Activated naive CD4-positive, alpha-beta T cell treated with anti-CD3 and anti-CD28 coated beads, Interleukin-2, amount 50 U/mL, for 72 hours (primary cell): ENCODE results near the gene NRXN3. TPM values are rescaled to one million over a fixed set of nuclear protein-coding genes. Genes with fewer than 3 reads are reported as not detected.

Experiments used
- ATAC-seq, 2 donors: fragments of 150-1000 bp; cut with Tn5 transposase; 2 replicates each; pipeline ENCODE4 v1.10.0; 2021; ENCODE audit warnings: mild to moderate bottlenecking in 2 of 2, moderate library complexity in 2 of 2
- DNase-seq, 2 donors: peaks; one replicate each; pipeline ENCODE4 v3.0.0; 2021 to 2022; ENCODE audit warnings: low spot score in 2 of 2
- H3K27ac Mint-ChIP-seq, 2 donors: one replicate each; pipeline ENCODE4 v1.8.0; 2022; ENCODE audit warnings: mild to moderate bottlenecking in 2 of 2, mixed read lengths in 2 of 2
- H3K36me3 Mint-ChIP-seq, 2 donors: one replicate each; pipeline ENCODE4 v1.8.0; 2022; ENCODE audit warnings: mixed read lengths in 2 of 2
- H3K9me3 Mint-ChIP-seq, 2 donors: one replicate each; pipeline ENCODE4 v1.8.0; 2022; ENCODE audit warnings: mixed read lengths in 2 of 2
- total RNA-seq, 2 donors: library from RNA; stranded (reverse); gene quantifications; one replicate each; pipeline ENCODE4 v1.2.3, GENCODE V29; 2022

The NRXN3 gene
- total RNA-seq, 2 donors from 2014 or later = not detected

DNA sequence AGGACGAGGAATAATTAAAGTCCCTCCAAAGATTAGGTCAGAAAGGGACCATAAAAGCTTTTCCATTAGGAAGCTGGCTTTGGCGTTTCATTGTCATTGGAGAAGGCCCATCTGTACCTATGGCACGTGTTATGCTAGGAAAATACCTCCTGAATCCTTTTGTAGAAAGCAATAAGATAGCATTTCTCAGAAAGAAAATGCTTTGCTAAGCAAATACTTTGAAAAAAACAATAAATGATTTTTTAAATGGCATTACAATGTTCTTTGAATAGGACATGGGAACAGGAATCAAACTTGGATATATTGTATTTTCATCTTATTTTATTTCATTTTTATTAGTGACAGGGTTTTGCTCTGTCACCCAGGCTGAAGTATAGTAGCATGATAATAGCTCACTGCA is 967.7 kb downstream of the NRXN3 start:
- H3K36me3 Mint-ChIP-seq = no peaks in the 10 kb centered on the region
- H3K9me3 Mint-ChIP-seq = peaks cover 0 to 4% of the 10 kb centered on the region in 2 donors
- no peak for ATAC-seq
- DNase-seq = no peak
- H3K27ac Mint-ChIP-seq = no peak overlapping the region

DNA sequence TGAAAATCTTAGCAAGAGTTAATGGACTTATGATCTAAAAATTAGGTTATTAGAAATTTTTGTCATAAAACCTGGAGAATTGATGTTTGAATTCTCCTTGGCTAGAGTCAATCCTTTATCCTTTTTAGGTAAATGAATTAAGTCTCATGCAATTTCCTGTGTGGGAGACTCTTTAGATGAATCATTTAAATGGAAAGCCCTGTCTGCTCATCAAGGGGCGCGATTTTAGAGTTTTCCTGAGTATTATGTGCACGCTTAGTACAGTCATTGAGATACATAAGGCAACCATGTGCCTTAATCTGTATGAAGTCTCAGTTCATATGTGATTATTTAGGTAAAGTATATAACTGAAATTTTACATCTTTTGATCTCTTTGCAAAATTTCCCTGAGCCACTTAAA is 974.7 kb downstream of the NRXN3 start:
- Mint-ChIP-seq H3K27ac (no peak overlapping the region), H3K36me3 (no peaks in the 10 kb centered on the region), H3K9me3 (peaks cover 12 to 16% of the 10 kb centered on the region in 2 donors)
- ATAC-seq = no peak
- DNase-seq = no peak

DNA sequence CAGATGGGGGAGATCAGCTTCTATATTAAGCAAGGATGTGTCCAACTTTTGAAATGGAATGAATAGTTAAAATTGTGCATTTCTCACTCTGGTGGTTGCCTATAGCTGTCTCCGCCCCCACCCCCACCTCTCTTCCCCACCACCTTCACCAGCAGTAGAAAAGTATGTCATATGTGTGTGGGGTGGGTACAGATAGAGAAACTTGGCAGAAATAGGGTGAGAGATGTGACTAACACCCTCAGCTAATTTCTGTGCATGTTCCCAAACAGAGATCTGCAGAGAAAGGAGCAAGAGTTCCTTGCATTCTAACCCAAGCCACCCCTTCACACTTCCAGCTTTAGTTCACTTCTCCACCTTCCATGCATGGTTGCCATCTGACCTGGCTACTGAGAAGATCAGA is 980.1 kb downstream of the NRXN3 start:
- no peak overlapping the region for H3K27ac Mint-ChIP-seq
- H3K9me3 Mint-ChIP-seq = peaks cover 12 to 24% of the 10 kb centered on the region in 2 donors
- no peak for DNase-seq
- ATAC-seq = no peak
- H3K36me3 Mint-ChIP-seq = no peaks in the 10 kb centered on the region

DNA sequence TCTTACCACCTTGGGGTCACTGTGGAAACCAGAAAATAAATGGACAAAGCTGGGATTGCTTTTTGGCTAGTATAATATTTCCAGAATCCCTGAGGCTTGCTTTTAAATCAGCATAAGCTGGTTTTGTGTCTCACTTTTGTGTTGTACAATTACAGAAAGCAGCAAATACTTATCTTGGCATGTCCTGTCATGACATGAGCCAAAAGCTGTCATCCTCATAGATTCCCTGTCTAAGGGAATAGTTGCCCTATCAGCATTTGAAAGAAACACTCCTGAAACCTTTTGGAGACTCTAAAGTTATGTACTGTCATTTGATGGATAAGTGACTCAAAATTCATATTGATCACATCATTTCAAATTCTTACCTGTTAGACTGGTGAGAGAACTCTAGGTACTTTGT is 987.2 kb downstream of the NRXN3 start:
- H3K9me3 Mint-ChIP-seq = peaks cover 6 to 16% of the 10 kb centered on the region in 2 donors

DNA sequence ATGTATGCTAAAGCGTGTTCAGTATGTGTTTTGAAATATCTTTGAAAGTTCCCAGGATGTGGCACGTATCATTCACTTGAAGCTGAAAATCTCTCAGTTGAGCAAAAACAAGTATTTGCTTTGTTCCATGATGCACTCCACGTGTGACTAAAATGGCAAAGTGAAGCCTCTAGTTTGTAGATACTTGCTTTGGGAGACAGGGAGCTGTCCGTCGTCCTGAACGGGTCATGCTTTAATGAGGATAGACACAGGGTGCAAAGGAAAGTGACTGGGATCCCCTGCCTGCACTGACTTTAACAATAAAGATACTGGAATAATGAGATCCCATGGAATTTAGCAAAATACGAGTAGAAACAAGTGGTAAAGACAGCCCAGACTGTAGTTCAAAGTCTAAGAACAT is 991.4 kb downstream of the NRXN3 start:
- ATAC-seq = no peak
- no peak overlapping the region for H3K27ac Mint-ChIP-seq
- H3K9me3 Mint-ChIP-seq = peaks cover 15 to 20% of the 10 kb centered on the region in 2 donors
- no peak for DNase-seq
- no peaks in the 10 kb centered on the region for H3K36me3 Mint-ChIP-seq

More for the DNA sequence above, 987.2 kb downstream of the NRXN3 start:
- ATAC-seq (no peak), DNase-seq (no peak)
- H3K27ac Mint-ChIP-seq = no peak overlapping the region
- H3K36me3 Mint-ChIP-seq = no peaks in the 10 kb centered on the region

DNA sequence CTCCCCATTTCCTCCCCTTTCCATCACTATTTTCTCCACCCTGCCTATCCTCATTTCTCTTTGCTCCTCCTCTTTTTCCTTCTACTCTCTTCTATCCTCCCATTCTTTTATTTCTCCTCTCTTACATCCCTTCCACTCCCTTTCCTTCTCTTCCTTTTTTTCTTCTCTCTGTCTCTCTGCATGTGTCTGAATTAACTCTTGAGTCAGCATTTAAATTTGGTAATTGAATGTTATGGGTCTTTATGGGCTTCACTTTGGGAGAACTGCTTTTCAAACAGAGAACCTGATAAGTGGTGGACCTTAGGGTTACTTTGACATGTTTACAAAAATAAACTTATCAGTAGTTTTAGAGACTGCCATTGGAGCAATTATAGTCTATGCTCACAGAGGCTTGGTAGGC is 992.7 kb downstream of the NRXN3 start:
- H3K27ac Mint-ChIP-seq = no peak overlapping the region

DNA sequence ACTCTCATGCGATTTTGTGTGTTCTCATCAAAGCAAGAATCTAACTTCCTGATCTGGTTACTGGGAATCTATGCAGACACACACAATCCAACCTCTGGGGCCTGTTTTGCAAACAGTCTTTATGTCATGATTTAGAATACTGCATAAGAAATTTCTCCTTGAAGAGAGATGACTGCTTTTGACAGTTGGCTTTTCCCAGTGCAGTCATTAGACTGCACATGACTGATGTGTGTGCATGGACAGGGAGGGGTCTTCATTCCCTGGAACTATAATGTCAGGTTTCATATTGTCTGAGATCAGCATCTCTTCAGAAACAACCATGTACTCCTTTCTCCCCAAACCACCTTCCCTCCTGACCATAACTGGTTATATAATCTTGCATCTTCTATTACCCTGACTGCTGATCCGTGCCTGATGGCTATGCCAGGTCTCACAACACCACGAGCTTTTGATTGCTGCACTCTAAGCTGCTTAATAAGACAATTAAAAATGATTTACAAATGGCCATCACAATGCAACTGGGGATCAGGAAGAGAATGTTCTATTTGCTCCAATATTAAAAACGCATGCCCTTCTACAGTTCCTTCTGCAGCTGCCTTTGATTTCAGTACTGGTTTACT is 995.4 kb downstream of the NRXN3 start:
- H3K27ac Mint-ChIP-seq = no peak overlapping the region
- no peaks in the 10 kb centered on the region for H3K36me3 Mint-ChIP-seq
- no peak for DNase-seq
- ATAC-seq = no peak
- peaks cover 18 to 20% of the 10 kb centered on the region in 2 donors for H3K9me3 Mint-ChIP-seq

More for the DNA sequence above, 992.7 kb downstream of the NRXN3 start:
- peaks cover 19 to 20% of the 10 kb centered on the region in 2 donors for H3K9me3 Mint-ChIP-seq
- no peak for DNase-seq
- no peak for ATAC-seq
- H3K36me3 Mint-ChIP-seq = no peaks in the 10 kb centered on the region

DNA sequence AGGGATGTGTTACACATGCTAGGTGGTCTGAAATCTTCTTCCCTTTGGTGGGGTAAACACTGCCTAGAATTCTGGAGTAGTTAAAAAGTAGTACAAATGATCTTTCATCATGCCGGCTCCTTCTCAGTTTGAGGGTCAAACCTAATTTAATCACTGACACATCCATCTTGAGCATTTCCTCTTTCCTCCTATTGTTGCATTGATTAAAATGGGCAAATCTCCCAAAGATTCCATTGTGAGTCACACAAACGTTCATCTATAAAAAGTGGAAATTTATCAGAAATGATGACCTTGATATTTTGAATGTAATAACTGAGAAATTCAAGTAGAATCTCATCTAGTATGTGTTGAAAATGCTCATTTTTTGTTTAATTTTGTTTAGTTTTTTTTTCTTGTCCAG is 996.0 kb downstream of the NRXN3 start:
- Mint-ChIP-seq H3K27ac (no peak overlapping the region), H3K36me3 (no peaks in the 10 kb centered on the region), H3K9me3 (peaks cover 17 to 20% of the 10 kb centered on the region in 2 donors)
- DNase-seq (no peak), ATAC-seq (no peak)

DNA sequence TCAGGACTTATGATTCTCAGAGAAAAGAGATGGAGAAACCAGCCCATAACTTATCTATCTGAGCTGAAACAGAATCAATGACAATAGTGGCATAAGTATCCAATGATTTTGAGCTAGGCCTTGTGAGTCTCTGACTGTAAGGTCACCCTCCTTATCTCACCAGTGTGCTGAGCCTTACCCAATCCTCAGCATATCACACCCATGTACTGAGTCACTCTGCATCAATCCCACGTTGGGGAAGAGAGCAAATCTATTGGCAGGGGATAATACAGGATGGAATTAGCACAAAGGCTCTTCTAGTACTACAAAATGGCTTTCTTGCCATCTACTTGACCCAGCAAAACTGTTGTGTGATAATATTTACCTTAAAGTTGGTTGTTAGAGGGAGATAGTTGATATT is 997.8 kb downstream of the NRXN3 start:
- Mint-ChIP-seq H3K9me3 (peaks cover 11 to 14% of the 10 kb centered on the region in 2 donors), H3K27ac (no peak overlapping the region), H3K36me3 (no peaks in the 10 kb centered on the region)
- ATAC-seq = no peak
- no peak for DNase-seq

DNA sequence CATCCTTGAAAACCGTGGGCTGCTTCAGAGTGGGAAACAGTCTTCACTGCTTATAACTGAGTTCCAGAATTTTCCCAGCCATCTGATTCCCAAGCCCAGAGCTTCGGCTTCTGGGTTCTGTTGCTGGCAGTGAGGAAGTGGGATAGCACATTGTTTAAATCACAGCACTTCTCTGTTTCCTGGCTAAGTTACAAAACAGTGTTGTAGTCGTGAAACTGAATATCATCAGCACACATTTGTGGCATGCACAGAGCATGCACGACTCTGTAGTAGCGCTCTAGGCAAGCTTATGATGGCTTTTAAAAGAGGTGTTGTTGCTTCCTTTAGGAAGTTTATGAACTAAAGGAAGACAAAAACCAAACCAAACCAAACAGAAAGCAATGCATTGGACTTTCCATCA is 1005.5 kb downstream of the NRXN3 start:
- Mint-ChIP-seq H3K36me3 (no peaks in the 10 kb centered on the region), H3K9me3 (peaks cover 6% of the 10 kb centered on the region in 2 donors), H3K27ac (no peak overlapping the region)
- no peak for ATAC-seq
- DNase-seq = no peak

DNA sequence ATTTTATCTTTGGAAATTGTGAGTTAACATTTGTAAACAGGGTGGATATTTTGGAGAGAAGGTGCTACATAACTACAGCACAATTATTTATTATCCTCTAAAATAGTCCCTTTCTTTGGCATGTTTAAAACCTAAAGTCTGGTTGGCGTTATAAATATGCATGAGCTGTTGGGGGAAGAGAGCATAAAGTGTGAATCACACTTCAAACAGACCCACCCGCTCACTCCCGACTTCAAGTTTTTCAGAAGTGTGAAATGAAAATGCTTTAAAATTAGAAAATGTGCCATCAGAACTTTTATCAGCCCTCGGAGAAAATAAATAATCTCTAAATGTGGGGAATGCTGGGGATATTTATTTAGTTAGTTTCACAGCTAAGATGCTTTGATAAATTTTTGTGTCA is 1006.9 kb downstream of the NRXN3 start:
- H3K27ac Mint-ChIP-seq = no peak overlapping the region
- no peaks in the 10 kb centered on the region for H3K36me3 Mint-ChIP-seq
- DNase-seq (no peak), ATAC-seq (no peak)
- H3K9me3 Mint-ChIP-seq = peaks cover 6% of the 10 kb centered on the region in 2 donors

DNA sequence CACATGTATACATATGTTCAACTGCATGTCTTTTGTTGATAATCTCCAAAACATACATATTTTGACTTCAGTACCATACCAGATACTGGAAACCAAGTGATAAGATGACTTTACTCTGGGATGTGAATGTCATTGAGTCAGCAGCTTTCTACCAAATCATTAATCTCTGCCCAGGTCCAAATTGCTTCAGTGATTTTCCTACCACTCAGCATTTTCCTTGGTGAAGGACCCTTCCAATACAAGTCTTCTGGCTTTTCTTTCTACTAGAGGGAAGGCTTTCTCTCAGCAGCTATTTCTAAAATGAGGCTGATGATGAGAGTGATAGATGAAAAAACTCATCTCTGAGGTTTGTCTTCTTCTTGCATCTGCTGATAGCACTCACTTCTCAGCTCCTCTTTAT is 1008.5 kb downstream of the NRXN3 start:
- DNase-seq (no peak), ATAC-seq (no peak)
- Mint-ChIP-seq H3K27ac (no peak overlapping the region), H3K9me3 (peaks cover 6% of the 10 kb centered on the region in 2 donors), H3K36me3 (no peaks in the 10 kb centered on the region)

DNA sequence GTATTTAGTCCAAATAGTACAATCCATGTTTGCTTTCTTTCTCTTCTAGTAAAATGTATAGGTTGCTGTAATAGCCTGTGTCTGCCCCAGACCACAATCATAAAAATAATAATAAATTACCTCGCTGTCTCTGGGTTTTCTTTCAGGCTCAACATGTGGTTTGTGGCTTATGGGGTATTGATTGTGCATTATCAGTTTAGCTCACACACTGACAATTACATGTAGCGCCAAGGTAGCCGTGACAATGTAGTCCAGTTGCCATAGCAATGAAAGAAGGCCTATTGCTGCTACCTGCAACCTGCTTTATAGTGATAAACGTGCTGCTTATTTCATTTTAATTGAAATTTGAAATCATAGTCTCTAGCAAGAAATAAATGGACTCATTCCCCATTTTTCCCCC is 1009.8 kb downstream of the NRXN3 start:
- no peak for DNase-seq
- no peak for ATAC-seq
- H3K9me3 Mint-ChIP-seq = peaks cover 6% of the 10 kb centered on the region in 2 donors
- H3K27ac Mint-ChIP-seq = no peak overlapping the region
- H3K36me3 Mint-ChIP-seq = no peaks in the 10 kb centered on the region

DNA sequence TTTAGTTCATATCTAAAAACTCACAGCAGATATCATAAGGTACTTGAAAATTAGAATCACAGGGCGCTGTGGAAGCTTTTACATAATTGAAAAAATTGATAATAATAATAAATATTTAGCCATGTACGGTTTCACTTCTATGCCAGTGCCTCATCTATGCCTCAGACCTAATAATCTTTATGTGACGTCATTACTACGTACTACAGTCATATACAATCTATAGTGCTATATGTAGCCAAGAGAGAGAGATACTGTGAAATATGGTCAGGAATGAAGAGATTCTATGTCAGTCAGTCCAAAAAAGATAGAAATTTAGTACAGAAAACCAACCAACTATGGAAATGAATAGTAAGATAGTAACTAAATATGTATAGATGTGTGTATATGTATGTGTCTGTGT is 1010.5 kb downstream of the NRXN3 start:
- Mint-ChIP-seq H3K9me3 (peaks cover 6% of the 10 kb centered on the region in 2 donors), H3K27ac (no peak overlapping the region), H3K36me3 (no peaks in the 10 kb centered on the region)
- no peak for DNase-seq
- ATAC-seq = no peak

DNA sequence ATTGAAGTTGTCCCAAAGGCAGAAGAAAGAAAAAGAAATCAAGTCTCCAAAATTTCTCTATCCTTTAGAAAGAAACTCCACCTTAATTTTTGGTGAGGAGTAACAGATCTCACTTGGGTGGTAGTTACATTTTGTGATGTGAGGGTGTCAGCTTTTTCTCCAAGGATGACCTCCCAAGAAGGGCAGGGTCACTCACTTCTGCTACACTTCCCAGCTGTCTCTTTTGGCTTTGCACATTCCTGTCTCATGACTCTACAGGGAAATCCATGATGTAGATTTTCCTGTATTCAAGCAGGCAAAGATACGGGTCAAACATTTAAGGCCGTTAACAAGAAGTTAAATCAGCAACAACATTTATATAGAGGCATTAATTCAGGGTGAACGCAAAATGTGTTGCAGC is 1016.4 kb downstream of the NRXN3 start:
- Mint-ChIP-seq H3K27ac (no peak overlapping the region), H3K36me3 (no peaks in the 10 kb centered on the region), H3K9me3 (peaks cover 3 to 5% of the 10 kb centered on the region in 2 donors)
- ATAC-seq = no peak
- no peak for DNase-seq

DNA sequence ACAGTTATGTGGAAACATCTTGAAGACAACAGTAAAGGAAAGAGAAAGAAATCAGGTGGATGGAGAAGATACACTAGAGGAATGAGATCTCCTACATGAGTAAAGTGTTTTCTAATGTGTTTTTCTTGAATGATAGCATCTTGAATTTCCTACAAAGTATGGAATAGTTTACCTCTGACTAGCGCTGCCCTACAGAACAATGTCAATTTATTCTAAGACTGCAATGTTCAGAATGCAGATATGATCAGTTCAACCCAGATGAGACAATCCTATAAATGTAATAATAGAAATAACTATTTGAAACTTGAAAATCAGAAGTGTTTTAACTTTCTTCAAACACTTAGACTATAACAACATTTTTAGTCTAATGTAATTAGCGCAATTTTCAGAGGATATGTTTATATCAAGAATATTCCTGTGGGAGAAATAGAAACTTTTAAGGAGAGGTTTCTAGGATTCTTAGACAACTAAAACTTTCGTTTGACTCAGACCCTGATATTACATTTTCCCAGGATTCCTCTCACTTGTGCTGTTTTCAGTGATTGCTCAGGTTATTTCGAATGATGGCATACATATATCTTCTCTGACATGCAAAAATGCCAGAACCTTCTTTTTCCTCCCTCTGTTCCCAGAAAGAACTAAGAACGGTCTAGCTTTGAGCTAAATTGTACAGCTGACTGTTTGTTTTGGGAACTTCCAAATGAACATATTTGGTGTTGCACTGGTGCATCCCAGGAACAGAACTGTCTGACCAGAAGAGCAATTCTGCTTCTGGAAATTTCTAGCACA is 1023.7 kb downstream of the NRXN3 start:
- no peak for DNase-seq
- H3K9me3 Mint-ChIP-seq = peaks cover 2 to 7% of the 10 kb centered on the region in 2 donors
- H3K36me3 Mint-ChIP-seq = no peaks in the 10 kb centered on the region
- H3K27ac Mint-ChIP-seq = no peak overlapping the region
- ATAC-seq = no peak

DNA sequence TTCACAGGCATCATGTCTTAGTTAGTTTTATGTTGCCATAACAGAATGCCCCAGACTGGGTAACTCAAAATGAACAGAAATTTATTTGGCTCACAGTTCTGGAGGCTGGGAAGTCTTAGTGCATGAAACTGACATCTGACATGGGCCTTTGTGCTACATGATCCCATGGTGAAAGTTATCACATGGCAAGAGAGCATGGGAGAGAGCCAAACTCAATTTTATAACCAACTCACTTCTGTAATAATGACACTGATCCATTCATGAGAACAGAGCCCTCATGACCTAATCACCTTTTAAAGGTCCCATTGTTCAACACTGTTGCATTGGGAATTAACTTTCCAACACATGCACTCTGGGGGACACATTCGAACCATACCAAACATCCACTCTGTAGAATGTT is 1026.0 kb downstream of the NRXN3 start:
- no peak overlapping the region for H3K27ac Mint-ChIP-seq
- ATAC-seq = no peak

DNA sequence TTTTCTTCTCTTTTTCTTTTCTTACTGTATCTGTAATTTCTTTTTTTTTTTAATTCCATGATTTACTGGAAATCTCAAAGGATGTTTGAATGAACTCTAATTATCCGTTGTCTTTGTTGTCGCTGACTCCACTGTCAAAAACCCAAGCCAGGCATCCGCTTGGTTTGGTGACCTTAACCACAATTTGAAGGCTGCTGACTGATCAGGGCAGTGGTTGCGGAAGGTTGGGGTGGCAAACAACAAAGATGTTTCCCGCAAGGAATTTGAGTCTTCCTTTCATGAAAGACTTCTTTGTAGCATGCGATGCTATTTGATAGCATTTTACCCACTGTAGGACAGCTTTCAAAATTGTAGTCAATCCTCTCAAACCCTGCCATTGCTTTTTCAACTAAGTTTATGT is 1027.3 kb downstream of the NRXN3 start:
- Mint-ChIP-seq H3K36me3 (peaks cover 0 to 7% of the 10 kb centered on the region in 2 donors), H3K27ac (no peak overlapping the region), H3K9me3 (peaks cover 17 to 20% of the 10 kb centered on the region in 2 donors)
- ATAC-seq (no peak), DNase-seq (no peak)

More for the DNA sequence above, 1026.0 kb downstream of the NRXN3 start:
- DNase-seq = no peak
- peaks cover 17 to 20% of the 10 kb centered on the region in 2 donors for H3K9me3 Mint-ChIP-seq
- H3K36me3 Mint-ChIP-seq = peaks cover 0 to 7% of the 10 kb centered on the region in 2 donors
